ENCODE results near the gene CHID1. TPM values are rescaled to one million over a fixed set of nuclear protein-coding genes. Genes with fewer than 3 reads are reported as not detected.

CHID1 gene
- total RNA-seq, 1 experiment from 2014 or later = 85.6 TPM

DNA sequence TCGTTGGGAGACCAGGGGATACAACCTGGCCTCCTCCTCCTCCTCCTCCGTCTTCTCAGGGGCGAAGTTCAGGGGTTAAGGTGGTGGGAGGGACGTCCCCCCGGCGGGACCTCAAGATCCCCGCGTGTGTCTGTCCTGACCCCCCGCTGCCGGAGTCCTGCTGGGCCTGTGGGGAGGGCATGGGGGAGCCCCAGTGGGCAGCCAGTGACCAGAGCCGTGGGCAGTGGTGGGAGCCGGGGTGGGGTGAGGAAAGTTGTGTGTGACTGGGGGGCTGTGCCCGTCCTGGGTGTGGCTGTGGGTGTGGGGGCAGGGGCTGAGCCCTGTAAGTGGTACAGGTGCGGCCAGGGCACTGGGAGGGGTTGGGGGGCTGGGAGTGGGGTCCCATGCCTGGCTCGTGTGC lies 57.8 kb downstream of the CHID1 start:
- intact Hi-C loops (cut with micrococcal nuclease; ENCODE audit: unreplicated experiment) = no loop called here
- Histone ChIP-seq H3K4me2 (no peak overlapping the region), H3K36me3 (ENCODE audit: low read depth) (no peaks in the 10 kb centered on the region), H3K9me2 (ENCODE audit: insufficient read depth) (no peaks in the 10 kb centered on the region), H3K27me3 (ENCODE audit: insufficient read depth, low read depth) (no peaks in the 10 kb centered on the region), H3K4me3 (no peak overlapping the region), H3K9me3 (ENCODE audit: insufficient read depth, low read depth) (no peaks in the 10 kb centered on the region), H3K79me2 (ENCODE audit: low read depth) (no peaks in the 10 kb centered on the region), H3K4me1 (replicated peaks; ENCODE audit: insufficient read depth) (no peaks in the 10 kb centered on the region), H4K20me1 (ENCODE audit: insufficient read depth) (no peaks in the 10 kb centered on the region), H3K27ac (no peak overlapping the region), H3F3A (ENCODE audit: insufficient read depth, low read depth) (no peaks in the 10 kb centered on the region), H2AFZ (no peak overlapping the region)
- no TSS peak for BruUV-seq (replicated peaks)
- no peak for DNase-seq
- POLR2A ChIA-PET (ENCODE audit: unreplicated experiment) = no interaction called here
- TF ChIP-seq, protein P1, sequence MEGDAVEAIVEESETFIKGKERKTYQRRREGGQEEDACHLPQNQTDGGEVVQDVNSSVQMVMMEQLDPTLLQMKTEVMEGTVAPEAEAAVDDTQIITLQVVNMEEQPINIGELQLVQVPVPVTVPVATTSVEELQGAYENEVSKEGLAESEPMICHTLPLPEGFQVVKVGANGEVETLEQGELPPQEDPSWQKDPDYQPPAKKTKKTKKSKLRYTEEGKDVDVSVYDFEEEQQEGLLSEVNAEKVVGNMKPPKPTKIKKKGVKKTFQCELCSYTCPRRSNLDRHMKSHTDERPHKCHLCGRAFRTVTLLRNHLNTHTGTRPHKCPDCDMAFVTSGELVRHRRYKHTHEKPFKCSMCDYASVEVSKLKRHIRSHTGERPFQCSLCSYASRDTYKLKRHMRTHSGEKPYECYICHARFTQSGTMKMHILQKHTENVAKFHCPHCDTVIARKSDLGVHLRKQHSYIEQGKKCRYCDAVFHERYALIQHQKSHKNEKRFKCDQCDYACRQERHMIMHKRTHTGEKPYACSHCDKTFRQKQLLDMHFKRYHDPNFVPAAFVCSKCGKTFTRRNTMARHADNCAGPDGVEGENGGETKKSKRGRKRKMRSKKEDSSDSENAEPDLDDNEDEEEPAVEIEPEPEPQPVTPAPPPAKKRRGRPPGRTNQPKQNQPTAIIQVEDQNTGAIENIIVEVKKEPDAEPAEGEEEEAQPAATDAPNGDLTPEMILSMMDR (conservative IDR thresholded peaks at IDR 0.05) = no peak
- TF ChIP-seq EZH2 (IDR thresholded peaks at IDR 0.05; ENCODE audit: low read depth) = no peak
- CTCF ChIA-PET = no interaction called here

DNA sequence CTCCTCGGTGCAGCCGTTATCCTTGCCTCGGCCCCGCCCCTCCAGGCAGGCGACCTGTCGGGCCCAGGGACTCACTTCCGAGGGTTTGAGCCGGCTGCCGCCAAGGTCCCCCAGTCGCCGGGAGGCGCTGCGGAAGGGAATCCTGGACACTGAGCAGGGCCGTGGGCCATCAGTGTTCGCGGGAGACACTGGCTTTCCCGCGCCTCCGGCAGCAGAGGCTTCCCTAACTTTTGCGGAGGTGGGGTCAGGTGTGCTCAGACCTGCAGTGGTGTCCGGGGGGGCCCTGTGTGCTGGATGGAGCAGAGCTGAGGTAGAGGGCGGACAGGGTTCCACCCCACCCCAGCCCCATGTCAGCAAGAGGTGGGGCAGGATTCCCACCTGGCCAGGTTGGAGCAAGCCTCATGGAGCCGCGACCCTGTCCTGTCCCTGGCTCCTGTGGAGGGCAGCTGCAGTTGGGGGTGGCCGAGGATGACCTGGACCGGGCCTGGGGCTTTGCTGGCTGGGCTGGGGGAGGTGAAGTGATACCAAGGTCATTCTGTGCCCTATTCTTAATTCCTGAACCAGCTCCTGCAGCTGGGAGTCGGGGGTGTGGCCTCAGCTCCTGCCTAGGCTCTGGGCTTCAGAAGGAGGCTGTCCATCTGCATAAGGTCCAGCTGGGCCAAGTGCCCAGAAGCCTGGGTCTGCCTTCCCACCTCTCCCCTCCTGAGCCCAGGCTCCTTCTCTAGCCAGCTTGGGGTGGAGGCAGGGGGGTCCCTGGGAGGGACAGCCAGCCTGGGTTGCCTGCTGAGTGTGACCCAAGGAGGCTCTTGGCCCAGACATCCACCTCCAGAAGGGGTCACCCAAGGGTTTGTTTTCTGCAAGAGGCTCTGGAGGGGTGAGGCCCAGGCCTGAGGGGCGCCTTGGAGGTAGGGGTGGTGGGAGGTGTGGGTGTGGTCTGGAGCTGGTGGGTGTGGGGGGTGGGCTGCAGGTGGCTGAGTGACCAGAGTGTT lies 59.5 kb downstream of the CHID1 start:
- no peaks in the 10 kb centered on the region for H3K36me3 ChIP-seq (ENCODE audit: low read depth)
- H4K20me1 ChIP-seq (ENCODE audit: insufficient read depth) = no peaks in the 10 kb centered on the region
- H3K9me2 ChIP-seq (ENCODE audit: insufficient read depth) = no peaks in the 10 kb centered on the region
- no peak overlapping the region for H3K27ac ChIP-seq
- TF ChIP-seq, protein P1 (conservative IDR thresholded peaks at IDR 0.05) = no peak; the same call in 1 of the 2 replicates
- no peak for TF ChIP-seq EZH2 (IDR thresholded peaks at IDR 0.05; ENCODE audit: low read depth)
- intact Hi-C loops (cut with micrococcal nuclease; ENCODE audit: unreplicated experiment) = no loop called here
- H3K4me1 ChIP-seq (replicated peaks; ENCODE audit: insufficient read depth) = no peaks in the 10 kb centered on the region
- POLR2A ChIA-PET (ENCODE audit: unreplicated experiment) = no interaction called here
- no peaks in the 10 kb centered on the region for H3K79me2 ChIP-seq (ENCODE audit: low read depth)
- H3K4me3 ChIP-seq = no peak overlapping the region
- no peak overlapping the region for H2AFZ ChIP-seq
- no TSS peak for BruUV-seq (replicated peaks)
- no peak overlapping the region for H3K4me2 ChIP-seq
- CTCF ChIA-PET = no interaction called here
- DNase-seq = no peak
- H3F3A ChIP-seq (ENCODE audit: insufficient read depth, low read depth) = 0 out of 2 replicates have a peak, but pooled peaks cover 6% of the 10 kb centered on the region
- H3K9me3 ChIP-seq (ENCODE audit: insufficient read depth, low read depth) = no peaks in the 10 kb centered on the region
- H3K27me3 ChIP-seq (ENCODE audit: insufficient read depth, low read depth) = no peaks in the 10 kb centered on the region

DNA sequence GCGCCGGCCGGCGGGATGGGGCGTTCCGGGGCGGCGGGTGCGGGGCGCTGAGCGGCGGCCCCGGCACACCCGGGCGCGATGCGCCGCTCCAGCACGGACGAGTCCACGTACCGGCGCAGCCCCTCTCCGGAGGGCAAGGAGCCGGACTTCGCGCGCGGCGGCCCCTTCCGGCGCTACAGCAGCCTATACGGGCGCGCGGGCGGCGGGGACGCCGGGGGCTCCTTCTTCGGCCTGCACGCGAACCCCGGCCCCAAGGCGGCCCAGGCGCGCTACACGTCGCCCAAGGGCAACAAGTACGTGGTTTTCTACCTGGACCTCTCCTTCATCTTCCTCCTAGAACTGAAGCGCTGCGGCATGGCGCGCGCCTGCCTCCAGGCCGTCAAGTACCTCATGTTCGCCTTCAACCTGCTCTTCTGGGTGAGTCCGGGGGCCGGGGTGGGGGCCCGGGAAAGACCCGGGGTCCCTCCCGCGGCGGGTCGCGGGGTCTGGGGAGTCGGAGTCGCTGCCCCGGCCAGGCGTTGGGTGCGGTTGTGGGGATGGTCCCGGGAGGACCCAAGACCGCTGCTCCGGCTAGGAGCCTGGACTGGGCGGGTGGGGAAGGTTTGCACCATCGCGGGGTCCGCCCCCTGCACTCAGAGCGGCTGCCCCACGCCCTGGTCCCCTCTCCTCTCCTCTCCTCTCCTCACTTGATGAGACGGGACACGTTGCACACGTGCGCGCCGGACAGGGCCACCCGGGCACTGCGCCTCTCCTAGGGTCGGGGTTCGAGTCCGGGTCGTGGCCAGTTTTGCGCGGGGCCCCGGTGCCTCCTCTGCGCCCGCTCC lies 60.4 kb downstream of the CHID1 start:
- H3K36me3 ChIP-seq (ENCODE audit: low read depth) = no peaks in the 10 kb centered on the region
- no peak overlapping the region for H2AFZ ChIP-seq
- H4K20me1 ChIP-seq (ENCODE audit: insufficient read depth) = no peaks in the 10 kb centered on the region
- intact Hi-C loops (cut with micrococcal nuclease; ENCODE audit: unreplicated experiment) = no loop called here
- ChIA-PET CTCF (no interaction called here), POLR2A (ENCODE audit: unreplicated experiment) (no interaction called here)
- 0 out of 2 replicates have a peak, but pooled peaks cover under 1% of the 10 kb centered on the region for H3K4me1 ChIP-seq (replicated peaks; ENCODE audit: insufficient read depth)
- H3F3A ChIP-seq (ENCODE audit: insufficient read depth, low read depth) = peaks cover 6% of the 10 kb centered on the region; the same call in 1 of the 2 replicates
- H3K27me3 ChIP-seq (ENCODE audit: insufficient read depth, low read depth) = no peaks in the 10 kb centered on the region
- no TSS peak for BruUV-seq (replicated peaks)
- no peak overlapping the region for H3K4me3 ChIP-seq
- no peak overlapping the region for H3K27ac ChIP-seq
- no peaks in the 10 kb centered on the region for H3K9me3 ChIP-seq (ENCODE audit: insufficient read depth, low read depth)
- TF ChIP-seq, protein P1 (conservative IDR thresholded peaks at IDR 0.05) = no peak
- TF ChIP-seq EZH2 (IDR thresholded peaks at IDR 0.05; ENCODE audit: low read depth) = no peak
- no peak for DNase-seq
- H3K4me2 ChIP-seq = no peak overlapping the region
- no peaks in the 10 kb centered on the region for H3K79me2 ChIP-seq (ENCODE audit: low read depth)
- no peaks in the 10 kb centered on the region for H3K9me2 ChIP-seq (ENCODE audit: insufficient read depth)

Measured in PC-9 (cell line).